Superior temporal gyrus (tissue), 1 donor: ENCODE measurements around the gene BNC2.
"Not testable (repeated sequence)": the region's sequence is repeated elsewhere in the genome, so short reads cannot be mapped to it uniquely, and the experiment has no call there.

ENCODE experiments used
- DNase-seq: peaks from one replicate; pipeline ENCODE4 v3.0.0-alpha.2; 2016; ENCODE audit errors: extremely low spot score

BNC2 gene

GRCh38 chr9:16512281-16512680 is 358.2 kb downstream of the BNC2 start:
- no peak for DNase-seq

- DNase-seq = no peak
Measured at GRCh38 chr9:16510482-16510881, 360.0 kb downstream of the BNC2 start.

GRCh38 chr9:16509997-16510396 is 360.5 kb downstream of the BNC2 start:
- no peak for DNase-seq

GRCh38 chr9:16505199-16505598 is 365.3 kb downstream of the BNC2 start:
- no peak for DNase-seq

- DNase-seq = no peak
Measured at GRCh38 chr9:16501726-16502125, 368.7 kb downstream of the BNC2 start.

- no peak for DNase-seq
Measured at GRCh38 chr9:16501141-16501540, 369.3 kb downstream of the BNC2 start.

GRCh38 chr9:16500386-16500785 is 370.1 kb downstream of the BNC2 start:
- DNase-seq = no peak

GRCh38 chr9:16499892-16500291 is 370.6 kb downstream of the BNC2 start:
- no peak for DNase-seq

- no peak for DNase-seq
Measured at GRCh38 chr9:16496908-16497307, 373.6 kb downstream of the BNC2 start.

- DNase-seq = no peak
Measured at GRCh38 chr9:16487915-16488314, 382.6 kb downstream of the BNC2 start.

GRCh38 chr9:16485575-16486321 is 384.7 kb downstream of the BNC2 start:
- no peak for DNase-seq

- DNase-seq = no peak
Measured at GRCh38 chr9:16485160-16485559, 385.3 kb downstream of the BNC2 start.

GRCh38 chr9:16484744-16485143 is 385.7 kb downstream of the BNC2 start:
- DNase-seq = no peak

- no peak for DNase-seq
Measured at GRCh38 chr9:16484180-16484579, 386.3 kb downstream of the BNC2 start.

GRCh38 chr9:16482764-16483163 is 387.7 kb downstream of the BNC2 start:
- DNase-seq = no peak

- DNase-seq = not testable (repeated sequence)
Measured at GRCh38 chr9:16480584-16480983, 389.9 kb downstream of the BNC2 start.

GRCh38 chr9:16475996-16476395 is 394.5 kb downstream of the BNC2 start:
- no peak for DNase-seq

- DNase-seq = no peak
Measured at GRCh38 chr9:16475257-16475656, 395.2 kb downstream of the BNC2 start.

GRCh38 chr9:16469184-16469583 is 401.3 kb downstream of the BNC2 start:
- DNase-seq = no peak

GRCh38 chr9:16461851-16462250 is 408.6 kb downstream of the BNC2 start:
- DNase-seq = no peak

GRCh38 chr9:16461137-16461840 is 409.2 kb downstream of the BNC2 start:
- no peak for DNase-seq

GRCh38 chr9:16460696-16461095 is 409.8 kb downstream of the BNC2 start:
- no peak for DNase-seq

- no peak for DNase-seq
Measured at GRCh38 chr9:16459421-16460148, 410.9 kb downstream of the BNC2 start.
